HepG2 (cell line): ENCODE data around the gene PLPP3. TPM values are rescaled to one million over a fixed set of nuclear protein-coding genes. Genes with fewer than 3 reads are reported as not detected.

Experiments used
- GPN1 ChIP-seq: sonication (generic); formaldehyde crosslinking; IDR thresholded peaks from 2 replicates; pipeline ENCODE4 v1.5.1; 2020; ENCODE audit warnings: missing genetic modification reagents, borderline replicate concordance
- JARID2 ChIP-seq: sonication (generic); formaldehyde crosslinking; IDR thresholded peaks from 2 replicates; pipeline ENCODE4 v1.8.1; 2023; ENCODE audit warnings: missing genetic modification reagents, inconsistent platforms; ENCODE audit not compliant: insufficient replicate concordance
- JDP2 ChIP-seq: sonication (generic); formaldehyde crosslinking; IDR thresholded peaks from 2 replicates; pipeline ENCODE4 v1.8.1; 2022; ENCODE audit warnings: missing genetic modification reagents, borderline replicate concordance
- KDM6A ChIP-seq: IDR thresholded peaks from 2 replicates; pipeline ENCODE4 v1.6.1; 2016; ENCODE audit warnings: low read depth
- KLF12 ChIP-seq: sonication (generic); formaldehyde crosslinking; IDR thresholded peaks from 2 replicates; pipeline ENCODE4 v1.4.0; 2020; ENCODE audit warnings: missing genetic modification reagents, borderline replicate concordance
- MIXL1 ChIP-seq: IDR thresholded peaks from 2 replicates; pipeline ENCODE4 v1.6.1; 2016
- MTA1 ChIP-seq: sonication (generic); formaldehyde crosslinking; IDR thresholded peaks from 2 replicates; pipeline ENCODE4 v1.4.0; 2020; ENCODE audit warnings: missing genetic modification reagents, mild to moderate bottlenecking, borderline replicate concordance
- NFYB ChIP-seq: sonication (generic); formaldehyde crosslinking; IDR thresholded peaks from 2 replicates; pipeline ENCODE4 v1.4.0; 2020; ENCODE audit warnings: missing genetic modification reagents
- PHB2 ChIP-seq: fragments of 450-650 bp; IDR thresholded peaks from 2 replicates; pipeline ENCODE4 v1.6.1; 2018; ENCODE audit not compliant: partially characterized antibody
- POLR2G ChIP-seq: fragments of 200-400 bp; formaldehyde crosslinking; IDR thresholded peaks from 2 replicates; pipeline ENCODE4 v1.6.1; 2018; ENCODE audit warnings: mild to moderate bottlenecking, low read depth, low read length, moderate library complexity
- PPARG ChIP-seq: conservative IDR thresholded peaks from 2 replicates; pipeline ENCODE4 v1.6.1; 2016; ENCODE audit warnings: missing biosample characterization, missing genetic modification reagents
- RNF2 ChIP-seq: fragments of 450-650 bp; conservative IDR thresholded peaks from 2 replicates; pipeline ENCODE4 v1.6.1; 2016; ENCODE audit warnings: low read depth
- SIX1 ChIP-seq: sonication (generic); formaldehyde crosslinking; IDR thresholded peaks from 2 replicates; pipeline ENCODE4 v1.4.0; 2020; ENCODE audit warnings: missing genetic modification reagents, borderline replicate concordance
- SP1 ChIP-seq, 2 experiments: fragments of 450-650 bp in 1 of 2; sonication (generic) in 1 of 2; formaldehyde crosslinking in 1 of 2; IDR thresholded peaks; 2 replicates each; pipeline versions ENCODE4 v1.4.0 to v1.6.1; 2016 to 2020; ENCODE audit warnings: missing genetic modification reagents in 1 of 2
- STAT6 ChIP-seq: sonication (generic); formaldehyde crosslinking; IDR thresholded peaks from 2 replicates; pipeline ENCODE4 v1.4.0; 2020; ENCODE audit warnings: missing genetic modification reagents, mild to moderate bottlenecking, borderline replicate concordance
- XBP1 ChIP-seq: sonication (generic); formaldehyde crosslinking; IDR thresholded peaks from 2 replicates; pipeline ENCODE4 v1.5.0; 2020; ENCODE audit warnings: missing genetic modification reagents
- ZNF18 ChIP-seq: sonication (generic); formaldehyde crosslinking; IDR thresholded peaks from 2 replicates; pipeline ENCODE4 v1.8.0; 2022; ENCODE audit warnings: mild to moderate bottlenecking, missing genetic modification reagents; ENCODE audit not compliant: insufficient replicate concordance
- ZNF619 ChIP-seq: sonication (generic); formaldehyde crosslinking; IDR thresholded peaks from 2 replicates; pipeline ENCODE4 v1.4.0; 2020; ENCODE audit warnings: mild to moderate bottlenecking, missing genetic modification reagents
- ZSCAN12 ChIP-seq: sonication (generic); formaldehyde crosslinking; IDR thresholded peaks from 2 replicates; pipeline ENCODE4 v1.9.0; 2021; ENCODE audit warnings: mild to moderate bottlenecking, missing genetic modification reagents
- polyA plus RNA-seq, 8 experiments: library from polyadenylated mRNA; depleted of rRNA in 3 of 8; stranded (reverse) in 7 of 8; unstranded in 1 of 8; fragments of >200 nt; fragmentation: Illumina TruSeq in 4 of 8; extraction: Trizol in 4 of 8; gene quantifications; 2 replicates each; pipeline versions ENCODE4 v1.2.1 to v1.2.3, GENCODE V29; 2011 to 2016; ENCODE audit warnings: low read depth in 4 of 8, missing spikeins in 1 of 8, mixed read lengths in 1 of 8; ENCODE audit not compliant: insufficient read depth in 1 of 8
- total RNA-seq, 5 experiments: library from RNA; depleted of rRNA; stranded (reverse); fragments of >200 nt; fragmentation: Illumina TruSeq; extraction: Trizol; gene quantifications; 2 replicates each; pipeline ENCODE4 v1.2.3, GENCODE V29; 2016; ENCODE audit warnings: low read depth in 1 of 5
- TF ChIP-seq, protein P1 (sequence below): sonication (generic); formaldehyde crosslinking; IDR thresholded peaks from 2 replicates; pipeline ENCODE4 v1.4.0; 2020; ENCODE audit warnings: mild to moderate bottlenecking, missing genetic modification reagents
- TF ChIP-seq, protein P2 (sequence below), 2 experiments: sonication (generic) in 1 of 2; formaldehyde crosslinking in 1 of 2; IDR thresholded peaks; 2 replicates each; pipeline versions ENCODE4 v1.5.1 to v1.6.1; 2011 to 2020; ENCODE audit warnings: borderline replicate concordance in 1 of 2, low read depth in 1 of 2, low read length in 1 of 2, mild to moderate bottlenecking in 1 of 2, missing genetic modification reagents in 1 of 2, moderate library complexity in 1 of 2

The PLPP3 gene
- total and polyA plus RNA-seq, 2 of the 13 experiments (the other 11 are each of a cell fraction or from before 2014, with no cell fraction given) = 49.7 to 65.8 TPM

DNA sequence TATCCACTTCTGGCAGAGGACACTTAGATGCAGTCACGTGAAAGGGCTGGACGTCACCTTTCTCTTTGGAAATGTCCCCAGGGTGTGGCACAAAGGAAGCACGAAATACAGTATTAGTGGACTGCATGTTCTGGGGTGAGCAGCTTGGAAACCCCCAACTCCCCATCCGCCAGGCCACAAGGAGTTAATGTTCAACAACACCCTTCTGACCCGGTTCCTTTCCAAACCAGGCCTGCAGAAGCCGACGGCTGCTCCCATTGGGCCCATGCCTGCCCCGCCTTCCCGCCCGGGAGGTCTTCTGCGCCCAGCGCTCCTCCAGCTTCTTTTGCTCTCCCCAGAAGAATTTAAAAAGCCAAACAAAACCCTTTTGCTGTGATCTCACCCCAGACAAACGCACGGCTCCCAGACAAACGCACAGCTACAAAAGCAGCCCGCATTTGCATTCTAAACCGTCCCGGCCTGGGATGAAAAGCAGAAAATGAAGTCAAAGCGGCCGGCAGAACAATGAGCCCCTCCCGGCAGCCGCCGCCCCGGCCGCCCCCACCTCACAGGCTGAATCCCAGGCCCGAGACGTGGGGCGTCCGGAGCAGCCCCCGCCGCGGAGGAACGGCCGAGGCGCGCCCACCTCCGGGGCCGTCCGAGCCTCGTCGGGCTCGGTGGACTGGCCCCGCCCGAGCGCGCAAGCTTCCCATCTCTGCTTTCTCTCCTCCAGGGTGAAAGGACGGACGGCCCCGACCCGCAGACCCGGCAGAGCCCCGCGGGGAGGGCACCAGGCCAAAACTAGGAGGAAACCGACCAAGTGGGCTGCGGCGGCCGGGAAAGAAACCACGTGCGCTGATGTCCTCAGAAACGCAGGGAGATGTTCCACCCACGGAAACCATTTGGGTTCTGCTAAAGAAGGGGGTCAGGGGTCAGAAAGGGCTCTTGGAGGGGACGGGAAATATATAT is 101.9 kb downstream of the PLPP3 start (continued):
- TF ChIP-seq MTA1 (CRISPR knock-in tag) (peak; percentile 38; the same call in 1 of the 2 replicates), KLF12 (no peak), KDM6A (CRISPR knock-in tag) (no peak), RNF2 (no peak), ZNF619 (no peak), NFYB (CRISPR knock-in tag) (peak; percentile 50; the same call in 1 of the 2 replicates), JDP2 (CRISPR knock-in tag) (no peak), GPN1 (CRISPR knock-in tag) (no peak), PHB2 (no peak), POLR2G (peak; percentile 88), XBP1 (no peak), STAT6 (no peak), MIXL1 (CRISPR knock-in tag) (no peak), JARID2 (no peak), SIX1 (no peak), ZNF18 (CRISPR knock-in tag) (peak; percentile 82), ZSCAN12 (CRISPR knock-in tag) (no peak), PPARG (CRISPR knock-in tag) (0 out of 2 replicates have a peak, but pooled peaks have one; percentile 10), SP1 (IDR thresholded peaks at IDR 0.05) (no peak), SP1 (CRISPR knock-in tag; IDR thresholded peaks at IDR 0.05) (no peak)
- TF ChIP-seq, protein P1, sequence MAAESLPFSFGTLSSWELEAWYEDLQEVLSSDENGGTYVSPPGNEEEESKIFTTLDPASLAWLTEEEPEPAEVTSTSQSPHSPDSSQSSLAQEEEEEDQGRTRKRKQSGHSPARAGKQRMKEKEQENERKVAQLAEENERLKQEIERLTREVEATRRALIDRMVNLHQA (CRISPR knock-in tag) = no peak
- TF ChIP-seq, protein P2, sequence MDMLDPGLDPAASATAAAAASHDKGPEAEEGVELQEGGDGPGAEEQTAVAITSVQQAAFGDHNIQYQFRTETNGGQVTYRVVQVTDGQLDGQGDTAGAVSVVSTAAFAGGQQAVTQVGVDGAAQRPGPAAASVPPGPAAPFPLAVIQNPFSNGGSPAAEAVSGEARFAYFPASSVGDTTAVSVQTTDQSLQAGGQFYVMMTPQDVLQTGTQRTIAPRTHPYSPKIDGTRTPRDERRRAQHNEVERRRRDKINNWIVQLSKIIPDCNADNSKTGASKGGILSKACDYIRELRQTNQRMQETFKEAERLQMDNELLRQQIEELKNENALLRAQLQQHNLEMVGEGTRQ (IDR thresholded peaks at IDR 0.05; ENCODE audit: low read depth, low read length) = no peak
- TF ChIP-seq, protein P2 (CRISPR knock-in tag; IDR thresholded peaks at IDR 0.05; ENCODE audit: borderline replicate concordance) = no peak
